Activated T-helper 2 cell treated with anti-CD3 and anti-CD28 coated beads, Interferon-gamma antibody, Interleukin-2, Interleukin-4, amounts not matched to agents 10 μg/mL and 5 μg/mL and 100 μg/mL, durations not matched to agents 14 hours and 24 hours and 36 hours (primary cell): Measurements from ENCODE around the gene AGAP3. TPM values are rescaled to one million over a fixed set of nuclear protein-coding genes. Genes with fewer than 3 reads are reported as not detected.

Experiments used
- DNase-seq: peaks from one replicate; pipeline ENCODE4 v3.0.0; 2021; ENCODE audit warnings: low spot score
- H3K27ac Mint-ChIP-seq: one replicate; pipeline ENCODE4 v1.8.0; 2021; ENCODE audit warnings: mixed read lengths
- H3K27me3 Mint-ChIP-seq: one replicate; pipeline ENCODE4 v1.8.0; 2021; ENCODE audit warnings: low read depth, mixed read lengths
- H3K36me3 Mint-ChIP-seq: one replicate; pipeline ENCODE4 v1.8.0; 2021; ENCODE audit warnings: low read depth, mixed read lengths
- H3K4me1 Mint-ChIP-seq: one replicate; pipeline ENCODE4 v1.8.0; 2021; ENCODE audit warnings: low read depth, mixed read lengths
- H3K4me3 Mint-ChIP-seq: one replicate; pipeline ENCODE4 v1.8.0; 2021; ENCODE audit warnings: low read depth, mild to moderate bottlenecking, moderate library complexity, mixed read lengths
- H3K9me3 Mint-ChIP-seq: one replicate; pipeline ENCODE4 v1.8.0; 2021; ENCODE audit warnings: mixed read lengths
- intact Hi-C: fragments of 100-400 bp; cut with micrococcal nuclease; formaldehyde crosslinking; loops from one replicate; pipeline ENCODE4 v1.15.1; 2023
- total RNA-seq: library from RNA; stranded (reverse); gene quantifications from 2 replicates; pipeline ENCODE4 v1.2.3, GENCODE V29; 2022

The AGAP3 gene
- total RNA-seq, 1 donor from 2014 or later, result 62.5 TPM

DNA sequence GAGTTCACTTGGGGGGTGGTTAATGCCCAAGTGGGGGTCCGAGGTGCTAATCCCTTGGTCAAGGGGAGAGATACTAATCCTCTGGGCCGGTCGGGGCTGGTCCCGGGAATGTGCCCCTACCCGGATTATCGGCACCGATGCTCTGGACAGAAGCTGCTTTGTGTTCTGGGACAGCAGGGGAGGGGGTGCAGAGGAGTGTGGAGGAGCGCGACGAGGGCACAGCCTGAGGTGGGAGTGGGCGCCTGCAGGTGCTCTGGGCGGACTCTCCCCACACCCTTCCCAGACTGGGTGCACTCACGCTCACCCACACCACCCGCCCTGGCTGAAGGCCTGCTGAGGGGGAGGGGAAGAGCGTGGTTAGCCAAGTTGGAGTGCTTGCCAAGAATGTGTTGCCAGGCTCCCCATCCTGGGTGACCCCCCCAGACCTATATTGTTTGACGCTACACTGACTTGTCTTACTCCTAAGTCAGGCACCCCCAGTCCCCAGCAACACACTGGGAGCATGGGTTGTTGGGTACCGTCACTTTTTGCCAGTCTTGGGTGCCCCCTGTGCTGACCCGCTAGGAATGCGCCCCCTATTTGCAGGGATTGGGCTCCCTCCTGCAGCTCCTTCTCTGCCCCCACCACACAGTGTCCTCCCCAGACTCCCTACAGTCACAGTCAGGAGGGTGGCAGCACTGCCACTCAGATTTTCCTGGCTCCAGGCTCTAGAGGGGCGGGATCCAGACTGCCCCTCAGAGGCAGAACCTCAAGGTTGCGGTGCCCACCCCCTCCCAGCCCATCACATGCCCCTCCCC lies 25.7 kb upstream of the AGAP3 start:
- H3K4me3 Mint-ChIP-seq, result peak overlapping the region; percentile 94
- peak overlapping the region; percentile 30 for H3K27ac Mint-ChIP-seq
- H3K27me3 Mint-ChIP-seq, result no peaks in the 10 kb centered on the region
- H3K36me3 Mint-ChIP-seq, result peaks cover 15% of the 10 kb centered on the region
- no peak for DNase-seq
- no peaks in the 10 kb centered on the region for H3K9me3 Mint-ChIP-seq
- peaks cover 26% of the 10 kb centered on the region for H3K4me1 Mint-ChIP-seq
- intact Hi-C loops, result no loop called here

DNA sequence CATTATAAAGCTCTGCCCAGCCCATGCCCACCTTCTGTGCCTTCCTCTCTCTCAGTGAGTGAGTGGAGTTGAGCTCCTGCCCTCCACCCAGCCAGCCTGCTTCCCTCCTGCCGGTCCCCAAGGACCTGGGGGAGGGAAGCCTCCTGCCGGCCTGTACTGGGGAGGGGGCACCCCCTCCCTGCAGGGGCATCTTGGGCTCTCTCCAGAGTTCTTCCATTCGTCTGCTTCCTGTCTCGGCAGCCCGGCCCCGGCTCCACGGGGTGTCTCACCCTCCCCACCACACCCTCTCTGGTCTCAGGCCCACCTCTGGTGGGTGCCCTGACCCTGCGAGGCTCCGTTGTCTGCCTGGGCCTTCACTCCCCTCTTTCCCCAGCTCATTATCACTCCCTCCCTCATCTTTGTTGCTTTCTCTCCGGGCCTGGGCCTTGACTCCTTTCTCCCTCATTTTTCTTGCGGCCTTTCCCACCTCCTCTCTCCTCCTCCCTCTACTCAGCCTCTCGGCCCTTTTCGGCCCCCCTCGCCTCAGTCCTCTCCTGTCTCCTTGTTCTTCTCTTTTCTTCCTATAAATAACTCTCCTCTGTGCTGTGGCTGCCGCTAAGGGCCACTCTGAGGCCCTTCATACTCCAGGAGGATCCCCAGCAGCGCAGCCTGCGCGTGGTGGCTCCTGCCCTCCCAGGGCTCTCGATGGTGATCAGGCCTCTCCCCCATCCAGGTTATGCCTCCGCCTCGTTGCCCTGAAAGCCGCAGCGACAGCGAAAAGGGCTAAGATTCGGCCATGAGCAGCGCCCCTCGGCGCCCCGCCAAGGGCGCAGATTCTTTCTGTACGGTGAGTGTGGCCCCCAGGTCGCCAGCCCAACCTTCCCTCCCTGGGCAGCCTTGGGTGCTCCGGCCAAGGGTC lies 24.8 kb upstream of the AGAP3 start:
- Mint-ChIP-seq H3K36me3 (peaks cover 16% of the 10 kb centered on the region), H3K27ac (peak overlapping the region; percentile 57), H3K4me3 (peak overlapping the region; percentile 94), H3K4me1 (peaks cover 24% of the 10 kb centered on the region), H3K9me3 (no peaks in the 10 kb centered on the region), H3K27me3 (no peaks in the 10 kb centered on the region)
- intact Hi-C loops, result no loop called here
- DNase-seq, result no peak

GRCh38 chr7:151062111-151062398 lies 24.2 kb upstream of the AGAP3 start:
- H3K9me3 Mint-ChIP-seq, result no peaks in the 10 kb centered on the region
- H3K27ac Mint-ChIP-seq, result no peak overlapping the region
- DNase-seq, result no peak
- no peak overlapping the region for H3K4me3 Mint-ChIP-seq
- H3K4me1 Mint-ChIP-seq, result peaks cover 20% of the 10 kb centered on the region
- intact Hi-C loops, result no loop called here
- no peaks in the 10 kb centered on the region for H3K27me3 Mint-ChIP-seq
- peaks cover 18% of the 10 kb centered on the region for H3K36me3 Mint-ChIP-seq

- no peak for DNase-seq
- Mint-ChIP-seq H3K4me3 (no peak overlapping the region), H3K36me3 (peaks cover 22% of the 10 kb centered on the region), H3K4me1 (peaks cover 15% of the 10 kb centered on the region), H3K27ac (no peak overlapping the region), H3K27me3 (no peaks in the 10 kb centered on the region), H3K9me3 (no peaks in the 10 kb centered on the region)
- intact Hi-C loops, result no loop called here
These were observed 23.7 kb upstream of the AGAP3 start for GRCh38 chr7:151062399-151063211.

DNA sequence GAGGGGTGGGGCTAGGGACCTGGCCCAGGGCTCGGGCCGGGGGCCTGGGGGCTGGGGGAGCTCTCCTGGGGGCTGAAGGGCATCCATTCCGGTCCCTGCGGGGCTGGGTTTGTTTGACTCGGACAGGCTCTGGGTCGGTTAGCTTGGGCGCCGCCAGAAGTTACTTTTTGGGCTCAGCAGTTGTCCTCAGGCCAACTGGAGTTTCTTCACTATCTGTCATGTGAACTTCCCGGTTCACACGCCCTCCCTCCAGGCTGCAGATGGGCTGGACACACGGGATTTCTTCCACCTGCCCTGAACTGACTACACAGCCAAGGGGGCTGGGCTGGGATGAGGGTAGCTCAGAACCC lies 23.1 kb upstream of the AGAP3 start:
- Mint-ChIP-seq H3K9me3 (no peaks in the 10 kb centered on the region), H3K27me3 (no peaks in the 10 kb centered on the region), H3K36me3 (peaks cover 27% of the 10 kb centered on the region), H3K27ac (no peak overlapping the region), H3K4me3 (no peak overlapping the region), H3K4me1 (peaks cover 15% of the 10 kb centered on the region)
- DNase-seq, result no peak
- intact Hi-C loops, result no loop called here

DNA sequence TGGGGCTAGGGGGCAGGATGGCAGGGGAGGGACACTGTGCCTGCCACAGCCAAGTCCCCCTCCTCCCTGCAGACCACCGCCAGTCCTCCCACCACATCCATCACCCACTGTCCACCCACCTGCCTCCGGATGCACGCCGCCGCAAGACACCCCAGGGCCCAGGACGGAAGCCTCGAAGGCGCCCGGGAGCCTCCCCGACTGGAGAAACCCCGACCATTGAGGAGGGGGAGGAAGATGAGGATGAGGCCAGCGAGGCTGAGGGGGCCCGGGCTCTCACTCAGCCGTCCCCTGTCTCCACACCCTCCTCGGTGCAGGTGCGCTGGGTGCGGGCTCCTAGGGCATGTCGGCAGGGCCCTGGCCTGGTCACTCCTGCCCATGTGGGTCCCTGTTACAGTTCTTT lies 21.8 kb upstream of the AGAP3 start:
- H3K27ac Mint-ChIP-seq, result no peak overlapping the region
- peaks cover 32% of the 10 kb centered on the region for H3K36me3 Mint-ChIP-seq
- no peaks in the 10 kb centered on the region for H3K27me3 Mint-ChIP-seq
- intact Hi-C loops, result no loop called here
- no peaks in the 10 kb centered on the region for H3K9me3 Mint-ChIP-seq
- H3K4me1 Mint-ChIP-seq, result peaks cover 8% of the 10 kb centered on the region
- H3K4me3 Mint-ChIP-seq, result no peak overlapping the region
- no peak for DNase-seq

GRCh38 chr7:151064993-151065392 lies 21.3 kb upstream of the AGAP3 start:
- Mint-ChIP-seq H3K27me3 (no peaks in the 10 kb centered on the region), H3K4me1 (peaks cover 8% of the 10 kb centered on the region), H3K27ac (no peak overlapping the region), H3K9me3 (no peaks in the 10 kb centered on the region), H3K36me3 (peaks cover 36% of the 10 kb centered on the region), H3K4me3 (no peak overlapping the region)
- intact Hi-C loops, result no loop called here
- no peak for DNase-seq

GRCh38 chr7:151065516-151065915 lies 20.8 kb upstream of the AGAP3 start:
- intact Hi-C loops, result no loop called here
- Mint-ChIP-seq H3K4me1 (peaks cover 8% of the 10 kb centered on the region), H3K27ac (no peak overlapping the region), H3K36me3 (peaks cover 36% of the 10 kb centered on the region), H3K4me3 (no peak overlapping the region), H3K9me3 (no peaks in the 10 kb centered on the region), H3K27me3 (no peaks in the 10 kb centered on the region)
- no peak for DNase-seq

DNA sequence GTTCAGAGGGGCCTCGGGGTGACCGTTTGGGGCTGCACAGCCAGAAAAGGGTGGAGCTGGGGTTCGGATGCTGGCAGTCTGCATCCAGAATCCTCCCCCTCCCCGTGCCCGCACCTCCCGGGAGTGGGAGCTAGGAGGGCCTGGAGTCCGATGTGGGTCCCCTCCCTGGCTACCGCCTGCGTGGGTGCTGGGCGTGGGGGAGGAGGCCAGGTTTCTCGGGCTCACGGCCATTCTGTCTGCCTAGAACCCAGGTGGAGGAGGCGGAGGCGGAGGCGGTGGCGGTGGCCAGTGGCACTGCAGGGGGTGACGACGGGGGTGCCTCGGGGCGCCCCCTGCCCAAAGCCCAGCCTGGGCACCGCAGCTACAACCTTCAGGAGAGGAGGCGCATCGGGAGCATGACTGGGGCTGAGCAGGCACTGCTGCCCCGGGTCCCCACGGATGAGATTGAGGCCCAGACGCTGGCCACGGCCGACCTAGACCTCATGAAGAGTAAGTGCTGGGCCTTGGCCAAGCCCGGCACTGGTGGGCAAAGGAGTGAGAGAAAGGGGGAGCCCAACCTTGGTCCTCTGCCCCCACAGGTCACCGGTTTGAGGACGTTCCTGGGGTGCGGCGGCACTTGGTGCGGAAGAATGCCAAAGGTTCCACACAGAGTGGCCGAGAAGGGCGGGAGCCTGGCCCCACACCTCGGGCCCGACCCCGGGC lies 19.9 kb upstream of the AGAP3 start:
- no peaks in the 10 kb centered on the region for H3K9me3 Mint-ChIP-seq
- peaks cover 43% of the 10 kb centered on the region for H3K36me3 Mint-ChIP-seq
- H3K27ac Mint-ChIP-seq, result no peak overlapping the region
- H3K4me1 Mint-ChIP-seq, result peaks cover 3% of the 10 kb centered on the region
- no peak overlapping the region for H3K4me3 Mint-ChIP-seq
- no peaks in the 10 kb centered on the region for H3K27me3 Mint-ChIP-seq
- intact Hi-C loops, result no loop called here
- DNase-seq, result no peak

DNA sequence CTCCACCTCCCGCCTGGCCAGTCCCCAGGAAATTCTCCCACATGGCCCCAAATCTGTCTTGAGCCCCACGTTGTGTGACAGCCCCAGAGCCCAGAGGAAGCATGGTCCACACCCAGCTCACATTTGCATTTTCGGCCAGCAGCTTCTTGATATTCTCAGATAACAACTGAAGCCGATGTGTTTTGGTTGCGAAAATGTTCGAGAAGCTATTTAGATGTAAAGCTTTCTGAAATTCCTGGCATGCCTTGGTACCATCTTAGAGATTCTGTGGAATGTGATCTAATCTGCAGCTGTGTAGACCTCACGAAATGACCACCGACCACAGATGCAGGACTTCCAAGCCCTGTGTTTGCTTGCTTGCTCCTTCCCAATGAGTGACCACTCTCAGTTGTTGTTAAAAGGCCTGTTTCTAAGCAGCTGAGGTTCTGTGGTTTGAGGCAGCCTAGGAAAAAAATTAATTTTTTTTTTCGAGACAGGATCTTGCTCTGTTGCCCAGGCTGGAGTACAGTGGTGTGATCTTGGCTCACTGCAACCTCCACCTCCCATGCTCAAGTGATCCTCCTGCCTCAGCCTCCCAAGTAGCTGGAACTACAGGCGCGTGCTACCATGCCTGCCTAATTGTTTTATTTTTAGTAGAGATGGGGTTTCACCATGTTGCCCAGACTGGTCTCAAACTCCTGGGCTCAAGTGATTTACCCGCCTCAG lies 18.1 kb upstream of the AGAP3 start:
- intact Hi-C loops, result no loop called here
- Mint-ChIP-seq H3K4me1 (no peaks in the 10 kb centered on the region), H3K36me3 (peaks cover 52% of the 10 kb centered on the region), H3K9me3 (no peaks in the 10 kb centered on the region), H3K4me3 (no peak overlapping the region), H3K27me3 (no peaks in the 10 kb centered on the region), H3K27ac (no peak overlapping the region)
- no peak for DNase-seq

DNA sequence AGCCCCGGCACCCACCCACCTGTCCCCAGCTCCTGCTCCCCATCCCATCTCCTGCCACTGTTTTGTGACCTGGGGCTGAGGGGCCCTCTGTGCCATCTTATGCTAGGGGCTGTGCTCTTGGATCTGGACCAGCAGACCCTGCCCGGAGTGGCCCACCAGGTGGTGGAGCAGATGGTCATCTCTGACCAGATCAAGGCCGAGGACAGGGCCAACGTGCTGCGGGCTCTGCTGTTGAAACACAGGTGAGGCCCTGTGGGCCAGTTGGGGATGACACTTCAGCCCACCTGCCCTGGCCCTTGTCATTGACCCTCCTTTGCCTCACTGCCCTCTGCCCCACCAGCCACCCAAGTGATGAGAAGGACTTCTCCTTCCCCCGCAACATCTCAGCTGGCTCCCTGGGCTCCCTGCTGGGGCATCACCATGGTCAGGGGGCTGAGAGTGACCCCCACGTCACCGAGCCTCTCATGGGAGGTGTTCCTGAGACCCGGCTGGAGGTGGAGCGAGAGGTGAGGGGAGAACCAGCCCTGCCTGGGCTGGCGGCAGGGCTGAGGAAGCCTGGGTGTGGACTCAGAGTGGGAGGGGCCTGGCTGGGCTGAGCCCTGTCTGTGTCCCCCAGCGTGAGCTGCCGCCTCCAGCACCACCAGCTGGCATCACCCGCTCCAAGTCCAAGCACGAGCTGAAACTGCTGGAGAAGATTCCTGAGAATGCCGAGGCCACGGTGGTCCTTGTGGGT lies 16.3 kb upstream of the AGAP3 start:
- DNase-seq, result no peak
- intact Hi-C loops, result no loop called here
- H3K4me1 Mint-ChIP-seq, result no peaks in the 10 kb centered on the region
- no peak overlapping the region for H3K4me3 Mint-ChIP-seq
- no peaks in the 10 kb centered on the region for H3K9me3 Mint-ChIP-seq
- H3K27ac Mint-ChIP-seq, result no peak overlapping the region
- H3K27me3 Mint-ChIP-seq, result no peaks in the 10 kb centered on the region
- H3K36me3 Mint-ChIP-seq, result peaks cover 53% of the 10 kb centered on the region
